WTC11 (cell line): Measurements from ENCODE around the gene USP48. TPM values are rescaled to one million over a fixed set of nuclear protein-coding genes. Genes with fewer than 3 reads are reported as not detected.

Source experiments
- ARID4B ChIP-seq: sonication (generic); formaldehyde crosslinking; IDR thresholded peaks from 2 replicates; pipeline ENCODE4 v1.8.0; 2023; ENCODE audit warnings: missing genetic modification reagents, mild to moderate bottlenecking, borderline replicate concordance
- CTCF ChIP-seq: fragments of 200-600 bp; IDR thresholded peaks from 2 replicates; pipeline ENCODE4 v1.8.0; 2022; ENCODE audit warnings: antibody characterized with exemption
- E2F4 ChIP-seq: sonication (generic); formaldehyde crosslinking; IDR thresholded peaks from 2 replicates; pipeline ENCODE4 v1.8.1; 2022; ENCODE audit warnings: low read depth, mild to moderate bottlenecking, moderate library complexity, missing genetic modification reagents, borderline replicate concordance
- ERG ChIP-seq: fragments of 250-450 bp; sonication (Bioruptor Pico); IDR thresholded peaks from 2 replicates; pipeline ENCODE4 v1.8.0; 2021; ENCODE audit warnings: mild to moderate bottlenecking
- ETV6 ChIP-seq: sonication (generic); formaldehyde crosslinking; IDR thresholded peaks from 2 replicates; pipeline ENCODE4 v1.8.1; 2022; ENCODE audit warnings: mild to moderate bottlenecking, missing genetic modification reagents
- FOXP1 ChIP-seq: sonication (generic); formaldehyde crosslinking; IDR thresholded peaks from 2 replicates; pipeline ENCODE4 v1.8.0; 2022; ENCODE audit warnings: missing genetic modification reagents, mild to moderate bottlenecking, moderate library complexity, borderline replicate concordance
- GRHL2 ChIP-seq: fragments of 250-450 bp; sonication (Bioruptor Pico); IDR thresholded peaks from 2 replicates; pipeline ENCODE4 v1.8.0; 2022; ENCODE audit warnings: mild to moderate bottlenecking, moderate library complexity; ENCODE audit not compliant: insufficient replicate concordance, severe bottlenecking
- IRF1 ChIP-seq: sonication (generic); formaldehyde crosslinking; IDR thresholded peaks from 2 replicates; pipeline ENCODE4 v1.8.0; 2023; ENCODE audit warnings: missing genetic modification reagents
- IRF2 ChIP-seq: sonication (generic); formaldehyde crosslinking; IDR thresholded peaks from 2 replicates; pipeline ENCODE4 v1.8.0; 2022; ENCODE audit warnings: low read depth, missing genetic modification reagents, borderline replicate concordance
- MXD4 ChIP-seq: fragments of 250-450 bp; sonication (Bioruptor Pico); IDR thresholded peaks from 2 replicates; pipeline ENCODE4 v1.8.0; 2021; ENCODE audit warnings: mild to moderate bottlenecking, moderate library complexity, borderline replicate concordance
- PRRX2 ChIP-seq: fragments of 250-450 bp; sonication (Bioruptor Pico); IDR thresholded peaks from 2 replicates; pipeline ENCODE4 v1.8.0; 2021; ENCODE audit warnings: mild to moderate bottlenecking
- RORB ChIP-seq: fragments of 250-450 bp; sonication (Bioruptor Pico); IDR thresholded peaks from 2 replicates; pipeline ENCODE4 v1.9.0; 2021; ENCODE audit warnings: mild to moderate bottlenecking
- SMAD3 ChIP-seq: sonication (generic); formaldehyde crosslinking; IDR thresholded peaks from 2 replicates; pipeline ENCODE4 v1.8.0; 2022; ENCODE audit warnings: missing genetic modification reagents, mild to moderate bottlenecking, borderline replicate concordance
- TEAD1 ChIP-seq: sonication (generic); formaldehyde crosslinking; IDR thresholded peaks from 2 replicates; pipeline ENCODE4 v1.8.0; 2022; ENCODE audit warnings: mild to moderate bottlenecking, missing genetic modification reagents
- USF1 ChIP-seq: sonication (generic); formaldehyde crosslinking; IDR thresholded peaks from 2 replicates; pipeline ENCODE4 v1.8.0; 2022; ENCODE audit warnings: mild to moderate bottlenecking, missing genetic modification reagents
- ZNF219 ChIP-seq: sonication (generic); formaldehyde crosslinking; IDR thresholded peaks from 2 replicates; pipeline ENCODE4 v1.8.0; 2023; ENCODE audit warnings: missing genetic modification reagents, mild to moderate bottlenecking, borderline replicate concordance
- ZNF317 ChIP-seq: sonication (generic); formaldehyde crosslinking; IDR thresholded peaks from 2 replicates; pipeline ENCODE4 v1.8.1; 2023; ENCODE audit warnings: low read depth, mild to moderate bottlenecking, moderate library complexity, missing genetic modification reagents, borderline replicate concordance
- ZNF396 ChIP-seq: fragments of 250-450 bp; sonication (Bioruptor Pico); IDR thresholded peaks from 2 replicates; pipeline ENCODE4 v1.8.0; 2021; ENCODE audit warnings: mild to moderate bottlenecking, moderate library complexity, borderline replicate concordance
- ZNF416 ChIP-seq: fragments of 250-450 bp; sonication (Bioruptor Pico); IDR thresholded peaks from 2 replicates; pipeline ENCODE4 v1.9.0; 2021; ENCODE audit warnings: mild to moderate bottlenecking, inconsistent platforms
- ZNF512 ChIP-seq: sonication (generic); formaldehyde crosslinking; IDR thresholded peaks from 2 replicates; pipeline ENCODE4 v1.8.1; 2022; ENCODE audit warnings: missing genetic modification reagents, borderline replicate concordance
- ZNF532 ChIP-seq: fragments of 250-450 bp; sonication (Bioruptor Pico); IDR thresholded peaks from 2 replicates; pipeline ENCODE4 v1.9.0; 2021; ENCODE audit warnings: mild to moderate bottlenecking, borderline replicate concordance
- total RNA-seq: library from RNA; stranded (reverse); gene quantifications from 3 replicates; pipeline ENCODE4 v1.2.3, GENCODE V29; 2021

USP48 gene
- total RNA-seq, 1 experiment from 2014 or later: 86.9 TPM

- TF ChIP-seq CTCF (no peak), ZNF219 (CRISPR knock-in tag) (no peak), ERG (CRISPR knock-in tag) (peak; percentile 22; the same call in 1 of the 2 replicates), SMAD3 (CRISPR knock-in tag) (no peak), ZNF512 (CRISPR knock-in tag) (no peak), RORB (CRISPR knock-in tag) (no peak), MXD4 (CRISPR knock-in tag) (no peak), ZNF396 (CRISPR knock-in tag) (no peak), FOXP1 (CRISPR knock-in tag) (no peak), ZNF532 (CRISPR knock-in tag) (no peak), ZNF317 (CRISPR knock-in tag) (no peak), ETV6 (CRISPR knock-in tag) (no peak), IRF1 (CRISPR knock-in tag) (no peak), ARID4B (CRISPR knock-in tag) (0 out of 2 replicates have a peak, but pooled peaks have one; percentile 34), GRHL2 (CRISPR knock-in tag) (no peak), PRRX2 (CRISPR knock-in tag) (0 out of 2 replicates have a peak, but pooled peaks have one; percentile 41), IRF2 (CRISPR knock-in tag) (no peak), TEAD1 (CRISPR knock-in tag) (0 out of 2 replicates have a peak, but pooled peaks have one; percentile 13), E2F4 (no peak), USF1 (peak; percentile 78), ZNF416 (CRISPR knock-in tag) (no peak)
Observed at GRCh38 chr1:21669258-21670058, 113.5 kb downstream of the USP48 start, which contains the start of gene RAP1GAP (continued).
